Astrocyte of the spinal cord (primary cell): ENCODE results near the gene NDUFS4.

Source experiments
- DNase-seq: peaks from one replicate; pipeline ENCODE4 v3.0.0; 2011; ENCODE audit warnings: low read depth, low spot score
- H3K4me3 ChIP-seq: 2 replicates; pipeline ENCODE4 v1.5.1; 2011; ENCODE audit warnings: low read depth, mild to moderate bottlenecking, low read length, moderate library complexity
- in situ Hi-C: cut with HindIII; loops from 2 replicates; pipeline ENCODE4 v1.10.0; 2017; ENCODE audit warnings: low sequenced_read_pairs
- TF ChIP-seq, protein P1 (sequence below): IDR thresholded peaks from 2 replicates; pipeline ENCODE4 v1.5.1; 2012; ENCODE audit warnings: low read depth, mild to moderate bottlenecking, low read length, inconsistent platforms

The NDUFS4 gene

DNA sequence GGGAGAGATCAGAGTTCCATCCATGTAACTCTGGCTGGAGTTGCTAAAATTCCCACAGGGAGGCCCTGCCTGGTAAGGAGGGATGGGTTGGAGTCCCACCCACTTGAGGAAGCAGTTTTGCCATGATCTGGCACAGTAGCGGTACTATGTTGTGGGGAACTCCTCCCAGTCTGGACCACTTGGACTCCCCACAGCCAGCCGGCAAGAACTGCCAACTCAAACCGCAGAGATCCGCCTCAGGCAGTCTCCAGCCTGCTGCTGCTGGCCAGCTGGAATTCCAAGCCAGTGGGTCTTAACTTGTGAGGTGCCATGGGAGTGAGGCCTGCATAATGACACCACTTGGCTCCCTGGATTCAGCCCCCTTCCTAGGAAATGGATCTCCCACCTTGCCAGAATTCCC is 151.9 kb downstream of the NDUFS4 start:
- in situ Hi-C loops: no loop called here
- no peak overlapping the region for H3K4me3 ChIP-seq
- no peak for DNase-seq
- TF ChIP-seq, protein P1, sequence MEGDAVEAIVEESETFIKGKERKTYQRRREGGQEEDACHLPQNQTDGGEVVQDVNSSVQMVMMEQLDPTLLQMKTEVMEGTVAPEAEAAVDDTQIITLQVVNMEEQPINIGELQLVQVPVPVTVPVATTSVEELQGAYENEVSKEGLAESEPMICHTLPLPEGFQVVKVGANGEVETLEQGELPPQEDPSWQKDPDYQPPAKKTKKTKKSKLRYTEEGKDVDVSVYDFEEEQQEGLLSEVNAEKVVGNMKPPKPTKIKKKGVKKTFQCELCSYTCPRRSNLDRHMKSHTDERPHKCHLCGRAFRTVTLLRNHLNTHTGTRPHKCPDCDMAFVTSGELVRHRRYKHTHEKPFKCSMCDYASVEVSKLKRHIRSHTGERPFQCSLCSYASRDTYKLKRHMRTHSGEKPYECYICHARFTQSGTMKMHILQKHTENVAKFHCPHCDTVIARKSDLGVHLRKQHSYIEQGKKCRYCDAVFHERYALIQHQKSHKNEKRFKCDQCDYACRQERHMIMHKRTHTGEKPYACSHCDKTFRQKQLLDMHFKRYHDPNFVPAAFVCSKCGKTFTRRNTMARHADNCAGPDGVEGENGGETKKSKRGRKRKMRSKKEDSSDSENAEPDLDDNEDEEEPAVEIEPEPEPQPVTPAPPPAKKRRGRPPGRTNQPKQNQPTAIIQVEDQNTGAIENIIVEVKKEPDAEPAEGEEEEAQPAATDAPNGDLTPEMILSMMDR: no peak

DNA sequence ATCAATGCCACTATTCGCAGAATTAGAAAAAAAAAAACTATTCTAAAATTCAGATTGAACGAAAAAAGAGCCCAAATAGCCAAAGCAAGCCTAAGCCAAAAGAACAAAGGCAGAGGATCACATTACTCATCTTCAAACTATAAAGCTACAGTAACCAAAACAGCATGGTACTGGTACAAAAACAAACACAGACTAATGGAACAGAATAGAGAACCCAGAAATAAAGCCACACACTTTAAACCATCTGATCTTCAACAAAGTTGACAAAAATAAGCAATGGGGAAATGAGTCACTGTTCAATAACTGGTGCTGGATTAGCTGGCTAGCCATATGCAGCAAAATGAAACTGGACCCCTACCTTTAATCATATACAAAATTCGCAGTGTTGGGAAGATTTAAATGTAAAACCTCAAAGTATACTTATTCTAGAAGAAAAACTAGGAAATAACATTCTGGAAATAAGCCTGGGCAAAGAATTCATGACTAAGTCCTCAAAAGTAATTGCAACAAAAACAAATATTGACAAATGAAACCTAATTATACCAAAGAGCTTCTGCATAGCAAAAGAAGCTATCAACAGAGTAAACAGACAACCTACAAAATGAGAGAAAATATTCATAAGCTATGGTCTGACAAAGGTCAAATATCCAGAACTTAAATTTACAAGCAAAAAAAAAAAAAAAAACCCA is 153.7 kb downstream of the NDUFS4 start:
- in situ Hi-C loops: no loop called here
- DNase-seq: peak; percentile 20

DNA sequence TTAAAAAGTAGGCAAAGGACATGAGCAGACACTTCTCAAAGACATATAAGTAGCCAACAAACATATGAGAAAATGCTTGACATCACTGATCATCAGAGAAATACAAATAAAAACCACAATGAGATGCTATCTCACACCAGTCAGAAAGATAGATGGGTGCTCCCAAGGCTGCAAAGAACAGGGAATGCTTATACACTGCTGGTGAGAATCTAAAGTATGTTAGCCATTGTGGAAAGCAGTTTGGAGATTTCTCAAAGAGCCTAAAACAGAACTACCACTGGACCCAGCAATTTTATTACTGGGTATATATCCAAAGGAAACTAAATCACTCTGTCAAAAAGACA is 154.2 kb downstream of the NDUFS4 start:
- no peak overlapping the region for H3K4me3 ChIP-seq
- TF ChIP-seq, protein P1: no peak
- in situ Hi-C loops: no loop called here
- no peak for DNase-seq

More for the DNA sequence above, 153.7 kb downstream of the NDUFS4 start:
- TF ChIP-seq, protein P1: no peak
- H3K4me3 ChIP-seq: no peak overlapping the region

DNA sequence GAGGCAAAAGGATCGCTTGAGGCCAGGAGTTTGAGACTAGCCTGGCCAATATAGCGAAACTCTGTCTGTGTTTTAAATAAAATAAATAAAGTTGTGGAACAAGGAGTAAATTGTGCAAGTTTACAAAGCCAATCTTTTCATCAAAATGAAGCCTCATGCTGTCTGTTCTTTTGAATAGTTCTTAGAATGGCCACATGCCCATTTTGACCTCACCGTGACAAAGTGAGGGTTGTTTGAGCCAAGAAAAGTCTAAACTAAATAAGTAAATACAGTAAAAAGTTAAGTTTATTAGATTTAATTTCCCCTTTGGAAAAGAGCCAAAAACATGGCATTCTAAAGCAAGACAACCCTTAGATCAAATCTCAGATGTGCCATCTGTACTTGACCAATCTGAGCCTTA is 165.7 kb downstream of the NDUFS4 start:
- TF ChIP-seq, protein P1: no peak
- H3K4me3 ChIP-seq: no peak overlapping the region
- no peak for DNase-seq
- in situ Hi-C loops: no loop called here

DNA sequence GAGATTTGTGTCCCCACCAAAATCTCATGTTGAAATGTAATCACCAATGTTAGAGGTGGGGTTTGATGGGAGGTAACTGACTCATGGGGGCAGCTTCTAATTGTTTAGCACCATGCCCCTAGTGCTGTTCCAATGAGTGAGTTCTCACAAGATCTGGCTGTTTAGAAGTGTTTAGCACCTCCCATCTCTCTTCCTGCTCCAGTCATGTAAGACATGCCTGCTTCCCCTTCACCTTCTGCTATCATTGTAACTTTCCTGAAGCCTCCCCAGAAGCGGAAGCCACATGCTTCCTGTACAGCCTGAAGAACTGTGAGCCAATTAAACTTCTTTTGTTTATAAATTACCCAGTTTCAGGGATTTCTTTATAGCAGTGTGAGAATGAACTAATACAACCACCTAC is 170.5 kb downstream of the NDUFS4 start:
- no peak for DNase-seq
- TF ChIP-seq, protein P1: no peak
- H3K4me3 ChIP-seq: no peak overlapping the region
- in situ Hi-C loops: no loop called here
